ENCODE data around the gene FGF5. TPM values are rescaled to one million over a fixed set of nuclear protein-coding genes. Genes with fewer than 3 reads are reported as not detected.

Gene FGF5
- total and polyA plus RNA-seq, 5 donors, result not detected

DNA sequence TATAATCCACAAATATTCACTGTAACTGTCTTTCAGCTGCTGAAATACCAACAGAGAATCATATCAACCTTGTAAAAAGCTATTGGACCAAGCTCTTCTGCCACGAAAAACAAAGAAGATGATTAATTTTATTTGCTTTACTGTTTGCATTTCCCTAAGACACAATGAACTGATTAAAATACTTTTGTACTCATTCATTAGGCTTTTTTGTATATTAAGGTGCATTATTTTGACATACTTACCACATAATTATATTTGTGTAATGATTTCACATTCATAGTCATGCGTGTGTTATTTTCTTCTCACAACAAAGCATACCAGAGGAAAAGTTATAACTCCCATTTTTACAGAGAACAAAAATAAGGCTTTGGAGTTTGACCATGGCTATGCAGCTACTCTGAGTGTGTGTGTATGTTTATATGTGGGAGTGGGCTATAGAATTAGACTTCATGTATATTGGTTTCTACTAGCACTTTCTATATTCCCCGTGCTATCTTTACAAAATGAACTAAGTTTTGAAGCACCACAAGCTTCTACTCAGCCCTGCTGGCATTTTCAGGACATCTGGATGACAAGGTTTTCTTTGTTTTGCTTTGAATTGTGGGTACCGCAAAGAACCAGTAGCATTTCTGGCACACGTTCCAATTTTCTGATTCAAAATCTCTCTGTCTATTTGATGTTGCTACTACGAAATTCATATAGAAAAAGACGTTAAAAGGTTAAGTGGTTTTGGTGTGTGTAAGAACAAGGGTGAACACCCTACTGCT lies 11.0 kb upstream of the FGF5 start:
- intact Hi-C loops (cut with DNase I), result no loop called here
- Histone ChIP-seq H3K27ac (ENCODE audit: low read length) (no peak overlapping the region), H3K4me3 (ENCODE audit: low read length) (no peak overlapping the region), H3K9me3 (ENCODE audit: control insufficient read depth, low read length) (no peaks in the 10 kb centered on the region), H3K4me1 (ENCODE audit: control insufficient read depth, insufficient read depth, low read length) (no peaks in the 10 kb centered on the region), H3K27me3 (ENCODE audit: control insufficient read depth, insufficient read depth) (peaks cover 2% of the 10 kb centered on the region)
- 65% methylated on average over 7 of the region's 7 CpGs for WGBS
- ATAC-seq (no peak), DNase-seq (no peak)

- H3K4me1 ChIP-seq (ENCODE audit: control insufficient read depth, insufficient read depth, low read length), result no peaks in the 10 kb centered on the region
- H3K27ac ChIP-seq (ENCODE audit: low read length), result no peak overlapping the region
- DNase-seq (no peak), ATAC-seq (no peak)
- peaks cover 5% of the 10 kb centered on the region for H3K27me3 ChIP-seq (ENCODE audit: control insufficient read depth, insufficient read depth)
- intact Hi-C loops (cut with DNase I), result no loop called here
- no peaks in the 10 kb centered on the region for H3K9me3 ChIP-seq (ENCODE audit: control insufficient read depth, low read length)
- H3K4me3 ChIP-seq (ENCODE audit: low read length), result no peak overlapping the region
Observed at GRCh38 chr4:80257851-80258250, 8.6 kb upstream of the FGF5 start.

GRCh38 chr4:80259012-80259411 lies 7.5 kb upstream of the FGF5 start:
- H3K4me1 ChIP-seq (ENCODE audit: control insufficient read depth, insufficient read depth, low read length), result no peaks in the 10 kb centered on the region
- 46% methylated on average over 4 of the region's 4 CpGs for WGBS
- no peak overlapping the region for H3K27ac ChIP-seq (ENCODE audit: low read length)
- H3K9me3 ChIP-seq (ENCODE audit: control insufficient read depth, low read length), result no peaks in the 10 kb centered on the region
- no peak overlapping the region for H3K4me3 ChIP-seq (ENCODE audit: low read length)
- no peak for DNase-seq
- intact Hi-C loops (cut with DNase I), result no loop called here
- ATAC-seq, result no peak
- peaks cover 5% of the 10 kb centered on the region for H3K27me3 ChIP-seq (ENCODE audit: control insufficient read depth, insufficient read depth)

GRCh38 chr4:80259817-80260216 lies 6.6 kb upstream of the FGF5 start:
- no peak overlapping the region for H3K27ac ChIP-seq (ENCODE audit: low read length)
- ATAC-seq, result no peak
- 79% methylated on average over 3 of the region's 3 CpGs for WGBS
- no peak for DNase-seq
- H3K4me3 ChIP-seq (ENCODE audit: low read length), result no peak overlapping the region
- intact Hi-C loops (cut with DNase I), result no loop called here
- no peaks in the 10 kb centered on the region for H3K9me3 ChIP-seq (ENCODE audit: control insufficient read depth, low read length)
- no peaks in the 10 kb centered on the region for H3K4me1 ChIP-seq (ENCODE audit: control insufficient read depth, insufficient read depth, low read length)
- peaks cover 5% of the 10 kb centered on the region for H3K27me3 ChIP-seq (ENCODE audit: control insufficient read depth, insufficient read depth)

GRCh38 chr4:80261989-80262600 lies 4.4 kb upstream of the FGF5 start:
- no peaks in the 10 kb centered on the region for H3K9me3 ChIP-seq (ENCODE audit: control insufficient read depth, low read length)
- WGBS, result 94% methylated on average over 3 of the region's 3 CpGs
- no peak overlapping the region for H3K4me3 ChIP-seq (ENCODE audit: low read length)
- intact Hi-C loops (cut with DNase I), result no loop called here
- no peaks in the 10 kb centered on the region for H3K4me1 ChIP-seq (ENCODE audit: control insufficient read depth, insufficient read depth, low read length)
- no peak for ATAC-seq
- H3K27ac ChIP-seq (ENCODE audit: low read length), result no peak overlapping the region
- H3K27me3 ChIP-seq (ENCODE audit: control insufficient read depth, insufficient read depth), result peaks cover 3% of the 10 kb centered on the region
- DNase-seq, result no peak

- intact Hi-C loops (cut with DNase I), result no loop called here
- ATAC-seq (no peak), DNase-seq (no peak)
- Histone ChIP-seq H3K9me3 (ENCODE audit: control insufficient read depth, low read length) (no peaks in the 10 kb centered on the region), H3K27me3 (ENCODE audit: control insufficient read depth, insufficient read depth) (peaks cover 3% of the 10 kb centered on the region), H3K4me1 (ENCODE audit: control insufficient read depth, insufficient read depth, low read length) (no peaks in the 10 kb centered on the region), H3K27ac (ENCODE audit: low read length) (no peak overlapping the region), H3K4me3 (ENCODE audit: low read length) (no peak overlapping the region)
- 27% methylated on average over 36 of the region's 36 CpGs for WGBS
Observed at GRCh38 chr4:80263541-80264351, 2.7 kb upstream of the FGF5 start.

GRCh38 chr4:80264352-80264647 lies 2.2 kb upstream of the FGF5 start:
- no peak for ATAC-seq
- H3K27me3 ChIP-seq (ENCODE audit: control insufficient read depth, insufficient read depth), result peaks cover 3% of the 10 kb centered on the region

DNA sequence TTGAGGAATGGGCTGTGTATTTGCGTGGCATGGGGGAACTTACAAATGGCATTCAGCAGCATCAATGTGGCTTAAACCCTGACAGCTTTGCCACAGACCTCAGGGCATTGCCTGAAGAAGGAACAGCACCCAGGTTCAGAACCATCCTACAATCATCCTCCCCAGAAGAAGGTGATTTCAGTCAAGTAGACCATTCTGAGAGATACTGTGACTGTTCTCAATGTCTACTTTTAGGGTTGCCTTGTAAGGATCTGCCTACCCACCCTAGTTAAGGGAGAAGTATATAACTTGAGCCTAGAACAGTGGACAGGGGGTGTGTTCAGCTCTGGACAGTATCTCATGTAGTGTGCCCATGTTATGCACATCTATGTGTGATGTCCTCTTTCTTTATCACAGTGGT lies 1.6 kb upstream of the FGF5 start:
- no peak for ATAC-seq
- Histone ChIP-seq H3K4me3 (ENCODE audit: low read length) (no peak overlapping the region), H3K27me3 (ENCODE audit: control insufficient read depth, insufficient read depth) (peaks cover 3% of the 10 kb centered on the region), H3K27ac (ENCODE audit: low read length) (no peak overlapping the region), H3K9me3 (ENCODE audit: control insufficient read depth, low read length) (no peaks in the 10 kb centered on the region), H3K4me1 (ENCODE audit: control insufficient read depth, insufficient read depth, low read length) (no peaks in the 10 kb centered on the region)
- 44% methylated on average over 1 of the region's 1 CpG for WGBS
- DNase-seq, result no peak
- intact Hi-C loops (cut with DNase I), result no loop called here

More at GRCh38 chr4:80264352-80264647, 2.2 kb upstream of the FGF5 start:
- Histone ChIP-seq H3K27ac (ENCODE audit: low read length) (no peak overlapping the region), H3K4me3 (ENCODE audit: low read length) (no peak overlapping the region), H3K9me3 (ENCODE audit: control insufficient read depth, low read length) (no peaks in the 10 kb centered on the region), H3K4me1 (ENCODE audit: control insufficient read depth, insufficient read depth, low read length) (no peaks in the 10 kb centered on the region)
- intact Hi-C loops (cut with DNase I), result no loop called here
- WGBS, result 10% methylated on average over 4 of the region's 4 CpGs
- no peak for DNase-seq

- ATAC-seq (peak in 1 of 2 donors; percentile 26), DNase-seq (no peak)
- intact Hi-C loops (cut with DNase I), result no loop called here
- H3K4me3 ChIP-seq (ENCODE audit: low read length), result peak overlapping the region; percentile 53
- H3K27ac ChIP-seq (ENCODE audit: low read length), result no peak overlapping the region
- H3K9me3 ChIP-seq (ENCODE audit: control insufficient read depth, low read length), result no peaks in the 10 kb centered on the region
- WGBS, result 2% methylated on average over 36 of the region's 36 CpGs
- peaks cover 5% of the 10 kb centered on the region for H3K27me3 ChIP-seq (ENCODE audit: control insufficient read depth, insufficient read depth)
- no peaks in the 10 kb centered on the region for H3K4me1 ChIP-seq (ENCODE audit: control insufficient read depth, insufficient read depth, low read length)
Observed at GRCh38 chr4:80265571-80266252, 752 bp upstream of the FGF5 start.

- Histone ChIP-seq H3K27me3 (ENCODE audit: control insufficient read depth, insufficient read depth) (peaks cover 5% of the 10 kb centered on the region), H3K27ac (ENCODE audit: low read length) (no peak overlapping the region), H3K9me3 (ENCODE audit: control insufficient read depth, low read length) (no peaks in the 10 kb centered on the region), H3K4me1 (ENCODE audit: control insufficient read depth, insufficient read depth, low read length) (no peaks in the 10 kb centered on the region), H3K4me3 (ENCODE audit: low read length) (peak overlapping the region; percentile 53)
- DNase-seq, result no peak
- WGBS, result 2% methylated on average over 25 of the region's 25 CpGs
- ATAC-seq, result peak; percentile 22 to 36
- intact Hi-C loops (cut with DNase I), result no loop called here
Observed at GRCh38 chr4:80266902-80267380, 477 bp downstream of the FGF5 start.
